Measurements from ENCODE around the gene ZNF668. TPM values are rescaled to one million over a fixed set of nuclear protein-coding genes. Genes with fewer than 3 reads are reported as not detected.
A peak's percentile ranks its signal among the peaks of the same experiment; 100 is the strongest.

ZNF668 gene
- total RNA-seq, 1 donor from 2014 or later: 8.2 TPM

GRCh38 chr16:31036691-31037090 is 37.3 kb downstream of the ZNF668 start:
- no peaks in the 10 kb centered on the region for H3K27me3 ChIP-seq (ENCODE audit: low read depth)
- TF ChIP-seq CTCF (IDR thresholded peaks at IDR 0.05): no peak
- peaks cover 34% of the 10 kb centered on the region for H3K4me1 ChIP-seq
- ATAC-seq (no peak), DNase-seq (no peak)
- no peak overlapping the region for H3K27ac ChIP-seq
- intact Hi-C loops (cut with DNase I): no loop called here
- H3K36me3 ChIP-seq: peaks cover 64% of the 10 kb centered on the region
- H3K9me3 ChIP-seq: no peaks in the 10 kb centered on the region
- H3K4me3 ChIP-seq: no peak overlapping the region

- ATAC-seq: peak; percentile 87 to 91
- TF ChIP-seq CTCF (IDR thresholded peaks at IDR 0.05): no peak
- Histone ChIP-seq H3K4me3 (peak overlapping the region; percentile 95), H3K27me3 (ENCODE audit: low read depth) (no peaks in the 10 kb centered on the region), H3K9me3 (no peaks in the 10 kb centered on the region), H3K4me1 (peaks cover 36% of the 10 kb centered on the region), H3K36me3 (peaks cover 38% of the 10 kb centered on the region), H3K27ac (peak overlapping the region; percentile 93)
- DNase-seq: peak; percentile 94
- intact Hi-C loops (cut with DNase I): no loop called here
These were observed 40.1 kb downstream of the ZNF668 start for GRCh38 chr16:31033709-31034492.

GRCh38 chr16:31032736-31033708 is 41.0 kb downstream of the ZNF668 start, which contains the start of gene STX4:
TSS of gene STX4 (plus strand) at chr16:31033558. CDS start at chr16:31033806, 248 bp downstream.
- intact Hi-C loops (cut with DNase I): no loop called here

GRCh38 chr16:31031276-31031675 is 42.8 kb downstream of the ZNF668 start:
- Histone ChIP-seq H3K4me3 (no peak overlapping the region), H3K36me3 (peaks cover 20% of the 10 kb centered on the region), H3K9me3 (no peaks in the 10 kb centered on the region), H3K27ac (no peak overlapping the region), H3K27me3 (ENCODE audit: low read depth) (no peaks in the 10 kb centered on the region), H3K4me1 (peaks cover 30% of the 10 kb centered on the region)
- ATAC-seq (no peak), DNase-seq (no peak)
- intact Hi-C loops (cut with DNase I): no loop called here
- TF ChIP-seq CTCF (IDR thresholded peaks at IDR 0.05): no peak

More at GRCh38 chr16:31032736-31033708, 41.0 kb downstream of the ZNF668 start, which contains the start of gene STX4:
- Histone ChIP-seq H3K27ac (peak within 1 kb of the TSS; percentile 93), H3K27me3 (ENCODE audit: low read depth) (no peaks in the 10 kb centered on the region), H3K9me3 (no peaks in the 10 kb centered on the region), H3K36me3 (peaks cover 30% of the 10 kb centered on the region), H3K4me3 (peak within 1 kb of the TSS; percentile 95), H3K4me1 (peaks cover 36% of the 10 kb centered on the region)
- ATAC-seq (peak; percentile 96 to 97), DNase-seq (peak; percentile 99)
- no peak for TF ChIP-seq CTCF (IDR thresholded peaks at IDR 0.05)

- Histone ChIP-seq H3K9me3 (no peaks in the 10 kb centered on the region), H3K36me3 (no peaks in the 10 kb centered on the region), H3K4me3 (no peak overlapping the region), H3K4me1 (peaks cover 13% of the 10 kb centered on the region), H3K27ac (no peak overlapping the region), H3K27me3 (ENCODE audit: low read depth) (no peaks in the 10 kb centered on the region)
- ATAC-seq (no peak), DNase-seq (no peak)
- intact Hi-C loops (cut with DNase I): no loop called here
- TF ChIP-seq CTCF (IDR thresholded peaks at IDR 0.05): no peak
These were observed 44.8 kb downstream of the ZNF668 start for GRCh38 chr16:31029272-31029671.
